Measurements from ENCODE around the gene VIT. TPM values are rescaled to one million over a fixed set of nuclear protein-coding genes. Genes with fewer than 3 reads are reported as not detected.
"Not testable (repeated sequence)": the region's sequence is repeated elsewhere in the genome, so short reads cannot be mapped to it uniquely, and the experiment has no call there.

The VIT gene
- total RNA-seq, 1 donor from 2014 or later: not detected

- intact Hi-C loops (cut with micrococcal nuclease): no loop called here
- Mint-ChIP-seq H3K27ac (no peak overlapping the region), H3K36me3 (ENCODE audit: low read depth) (no peaks in the 10 kb centered on the region), H3K27me3 (ENCODE audit: low read depth) (peaks cover 7% of the 10 kb centered on the region), H3K4me1 (ENCODE audit: low read depth) (no peaks in the 10 kb centered on the region), H3K4me3 (ENCODE audit: low read depth) (no peak overlapping the region), H3K9me3 (peaks cover 6% of the 10 kb centered on the region)
- no peak for DNase-seq (ENCODE audit: low spot score)
These were observed 13.9 kb upstream of the VIT start for GRCh38 chr2:36682562-36682961.

GRCh38 chr2:36683002-36683401 is 13.5 kb upstream of the VIT start:
- peaks cover 4% of the 10 kb centered on the region for H3K27me3 Mint-ChIP-seq (ENCODE audit: low read depth)
- peaks cover 6% of the 10 kb centered on the region for H3K9me3 Mint-ChIP-seq
- no peak overlapping the region for H3K27ac Mint-ChIP-seq
- intact Hi-C loops (cut with micrococcal nuclease): no loop called here
- H3K4me1 Mint-ChIP-seq (ENCODE audit: low read depth): no peaks in the 10 kb centered on the region
- H3K36me3 Mint-ChIP-seq (ENCODE audit: low read depth): no peaks in the 10 kb centered on the region
- H3K4me3 Mint-ChIP-seq (ENCODE audit: low read depth): no peak overlapping the region
- no peak for DNase-seq (ENCODE audit: low spot score)

- H3K36me3 Mint-ChIP-seq (ENCODE audit: low read depth); H3K4me3 Mint-ChIP-seq (ENCODE audit: low read depth); H3K27ac Mint-ChIP-seq; H3K27me3 Mint-ChIP-seq (ENCODE audit: low read depth); DNase-seq (ENCODE audit: low spot score); intact Hi-C loops (cut with micrococcal nuclease); H3K9me3 Mint-ChIP-seq; H3K4me1 Mint-ChIP-seq (ENCODE audit: low read depth): not testable (repeated sequence)
These were observed 8.2 kb upstream of the VIT start for GRCh38 chr2:36688291-36688690.

- H3K9me3 Mint-ChIP-seq; intact Hi-C loops (cut with micrococcal nuclease); H3K27me3 Mint-ChIP-seq (ENCODE audit: low read depth); H3K4me1 Mint-ChIP-seq (ENCODE audit: low read depth); H3K27ac Mint-ChIP-seq; H3K4me3 Mint-ChIP-seq (ENCODE audit: low read depth); DNase-seq (ENCODE audit: low spot score); H3K36me3 Mint-ChIP-seq (ENCODE audit: low read depth): not testable (repeated sequence)
These were observed 7.5 kb upstream of the VIT start for GRCh38 chr2:36689013-36689412.

- H3K9me3 Mint-ChIP-seq: no peaks in the 10 kb centered on the region
- H3K36me3 Mint-ChIP-seq (ENCODE audit: low read depth): no peaks in the 10 kb centered on the region
- H3K4me3 Mint-ChIP-seq (ENCODE audit: low read depth): no peak overlapping the region
- intact Hi-C loops (cut with micrococcal nuclease): no loop called here
- peaks cover 2% of the 10 kb centered on the region for H3K4me1 Mint-ChIP-seq (ENCODE audit: low read depth)
- DNase-seq (ENCODE audit: low spot score): no peak
- H3K27ac Mint-ChIP-seq: no peak overlapping the region
- no peaks in the 10 kb centered on the region for H3K27me3 Mint-ChIP-seq (ENCODE audit: low read depth)
These were observed 4.4 kb upstream of the VIT start for GRCh38 chr2:36692121-36692520.

GRCh38 chr2:36693825-36694224 is 2.7 kb upstream of the VIT start:
- H3K4me3 Mint-ChIP-seq (ENCODE audit: low read depth): no peak overlapping the region
- peaks cover 2% of the 10 kb centered on the region for H3K27me3 Mint-ChIP-seq (ENCODE audit: low read depth)
- no peaks in the 10 kb centered on the region for H3K9me3 Mint-ChIP-seq
- H3K4me1 Mint-ChIP-seq (ENCODE audit: low read depth): peaks cover 2% of the 10 kb centered on the region
- intact Hi-C loops (cut with micrococcal nuclease): no loop called here
- DNase-seq (ENCODE audit: low spot score): no peak
- H3K27ac Mint-ChIP-seq: no peak overlapping the region
- no peaks in the 10 kb centered on the region for H3K36me3 Mint-ChIP-seq (ENCODE audit: low read depth)

- H3K4me1 Mint-ChIP-seq (ENCODE audit: low read depth): no peaks in the 10 kb centered on the region
- H3K27ac Mint-ChIP-seq: no peak overlapping the region
- H3K36me3 Mint-ChIP-seq (ENCODE audit: low read depth): no peaks in the 10 kb centered on the region
- H3K9me3 Mint-ChIP-seq: no peaks in the 10 kb centered on the region
- intact Hi-C loops (cut with micrococcal nuclease): no loop called here
- no peak for DNase-seq (ENCODE audit: low spot score)
- H3K27me3 Mint-ChIP-seq (ENCODE audit: low read depth): peaks cover 2% of the 10 kb centered on the region
- no peak overlapping the region for H3K4me3 Mint-ChIP-seq (ENCODE audit: low read depth)
These were observed 626 bp upstream of the VIT start for GRCh38 chr2:36695746-36696415.

GRCh38 chr2:36697424-36698066 is 1.0 kb downstream of the VIT start:
- Mint-ChIP-seq H3K4me3 (ENCODE audit: low read depth) (no peak overlapping the region), H3K27me3 (ENCODE audit: low read depth) (peaks cover 5% of the 10 kb centered on the region), H3K9me3 (no peaks in the 10 kb centered on the region), H3K27ac (no peak overlapping the region), H3K4me1 (ENCODE audit: low read depth) (no peaks in the 10 kb centered on the region), H3K36me3 (ENCODE audit: low read depth) (no peaks in the 10 kb centered on the region)
- no peak for DNase-seq (ENCODE audit: low spot score)
- intact Hi-C loops (cut with micrococcal nuclease): no loop called here

GRCh38 chr2:36698993-36699392 is 2.5 kb downstream of the VIT start:
- Mint-ChIP-seq H3K4me1 (ENCODE audit: low read depth) (no peaks in the 10 kb centered on the region), H3K36me3 (ENCODE audit: low read depth) (no peaks in the 10 kb centered on the region), H3K4me3 (ENCODE audit: low read depth) (no peak overlapping the region), H3K9me3 (no peaks in the 10 kb centered on the region), H3K27ac (no peak overlapping the region), H3K27me3 (ENCODE audit: low read depth) (peaks cover 5% of the 10 kb centered on the region)
- DNase-seq (ENCODE audit: low spot score): no peak
- intact Hi-C loops (cut with micrococcal nuclease): no loop called here

GRCh38 chr2:36700311-36700710 is 3.8 kb downstream of the VIT start:
- H3K27me3 Mint-ChIP-seq (ENCODE audit: low read depth): peaks cover 5% of the 10 kb centered on the region
- H3K9me3 Mint-ChIP-seq: no peaks in the 10 kb centered on the region

GRCh38 chr2:36701391-36701795 is 4.9 kb downstream of the VIT start:
- Mint-ChIP-seq H3K9me3 (no peaks in the 10 kb centered on the region), H3K27ac (no peak overlapping the region), H3K4me1 (ENCODE audit: low read depth) (no peaks in the 10 kb centered on the region), H3K4me3 (ENCODE audit: low read depth) (no peak overlapping the region), H3K27me3 (ENCODE audit: low read depth) (peaks cover 5% of the 10 kb centered on the region), H3K36me3 (ENCODE audit: low read depth) (no peaks in the 10 kb centered on the region)
- intact Hi-C loops (cut with micrococcal nuclease): no loop called here
- no peak for DNase-seq (ENCODE audit: low spot score)

More at GRCh38 chr2:36700311-36700710, 3.8 kb downstream of the VIT start:
- DNase-seq (ENCODE audit: low spot score): no peak
- Mint-ChIP-seq H3K27ac (no peak overlapping the region), H3K4me3 (ENCODE audit: low read depth) (no peak overlapping the region), H3K4me1 (ENCODE audit: low read depth) (no peaks in the 10 kb centered on the region), H3K36me3 (ENCODE audit: low read depth) (no peaks in the 10 kb centered on the region)
- intact Hi-C loops (cut with micrococcal nuclease): no loop called here

- no peaks in the 10 kb centered on the region for H3K4me1 Mint-ChIP-seq (ENCODE audit: low read depth)
- no peak overlapping the region for H3K27ac Mint-ChIP-seq
- H3K9me3 Mint-ChIP-seq: no peaks in the 10 kb centered on the region
- no peak overlapping the region for H3K4me3 Mint-ChIP-seq (ENCODE audit: low read depth)
- intact Hi-C loops (cut with micrococcal nuclease): no loop called here
- DNase-seq (ENCODE audit: low spot score): no peak
- no peaks in the 10 kb centered on the region for H3K36me3 Mint-ChIP-seq (ENCODE audit: low read depth)
- H3K27me3 Mint-ChIP-seq (ENCODE audit: low read depth): peaks cover 5% of the 10 kb centered on the region
These were observed 5.4 kb downstream of the VIT start for GRCh38 chr2:36701918-36702317.

- H3K27ac Mint-ChIP-seq: no peak overlapping the region
- no peak overlapping the region for H3K4me3 Mint-ChIP-seq (ENCODE audit: low read depth)
- H3K36me3 Mint-ChIP-seq (ENCODE audit: low read depth): no peaks in the 10 kb centered on the region
- no peaks in the 10 kb centered on the region for H3K4me1 Mint-ChIP-seq (ENCODE audit: low read depth)
- DNase-seq (ENCODE audit: low spot score): no peak
- intact Hi-C loops (cut with micrococcal nuclease): no loop called here
- H3K9me3 Mint-ChIP-seq: no peaks in the 10 kb centered on the region
- H3K27me3 Mint-ChIP-seq (ENCODE audit: low read depth): peaks cover 5% of the 10 kb centered on the region
These were observed 6.3 kb downstream of the VIT start for GRCh38 chr2:36702781-36703180.

Data from activated T-helper 2 cell treated with anti-CD3 and anti-CD28 coated beads, Interferon-gamma antibody, Interleukin-2, Interleukin-4, amounts not matched to agents 10 μg/mL and 5 μg/mL and 100 μg/mL, durations not matched to agents 14 hours and 24 hours and 36 hours (primary cell).